ENCODE results near the gene CDK5.

CDK5 gene

DNA sequence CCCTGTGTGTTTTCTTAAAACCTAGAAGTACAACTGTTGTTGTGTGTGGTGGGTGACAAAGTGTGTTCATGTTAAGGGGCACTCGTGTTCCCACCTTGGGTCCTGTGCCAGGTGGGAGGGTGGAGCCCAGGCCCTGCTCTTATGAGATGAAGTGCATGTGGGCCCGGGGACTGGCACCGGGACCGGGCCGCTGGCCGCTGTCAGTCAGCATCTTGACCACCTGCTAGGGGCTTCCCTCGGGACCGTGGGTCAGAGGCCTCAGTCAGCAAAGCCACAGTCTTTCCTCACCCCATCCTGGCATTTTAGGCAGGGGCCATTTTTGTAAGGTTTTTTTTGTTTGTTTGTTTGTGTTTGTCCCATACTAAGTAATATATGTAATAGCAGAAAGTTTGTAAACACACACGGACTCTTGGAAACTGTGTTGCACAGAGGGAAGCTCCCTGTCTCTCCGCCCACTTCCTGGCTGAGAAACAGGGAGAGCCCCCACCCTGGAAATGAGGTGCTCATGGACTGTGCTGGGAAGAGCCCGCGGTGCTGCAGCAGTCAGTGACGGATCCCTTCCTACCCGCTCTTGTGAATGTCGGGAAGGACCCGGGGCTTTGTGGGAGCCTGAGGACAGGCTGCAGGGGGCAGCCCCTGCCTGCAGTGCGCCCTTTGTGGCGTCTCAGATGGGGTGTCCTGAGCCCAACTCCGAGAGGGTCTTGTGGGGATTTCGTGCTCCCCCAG, 42.0 kb upstream of the CDK5 start:
- H3K9me2 ChIP-seq (replicated peaks; ENCODE audit: insufficient read depth, low read length) = no peaks in the 10 kb centered on the region
- H3K27ac ChIP-seq (ENCODE audit: low read depth, low read length) = no peak overlapping the region
- no peaks in the 10 kb centered on the region for H3K79me2 ChIP-seq (ENCODE audit: insufficient read depth, low read length)
- H3K9me3 ChIP-seq (ENCODE audit: insufficient read depth, low read length) = no peaks in the 10 kb centered on the region
- H3K36me3 ChIP-seq (ENCODE audit: low read length) = no peaks in the 10 kb centered on the region
- no peak overlapping the region for H3K4me3 ChIP-seq (ENCODE audit: insufficient read depth, low read length, poor library complexity, severe bottlenecking)
- H3F3A ChIP-seq (ENCODE audit: insufficient read depth) = no peaks in the 10 kb centered on the region
- no peaks in the 10 kb centered on the region for H3K27me3 ChIP-seq (ENCODE audit: low read length)
- TF ChIP-seq, protein P1, sequence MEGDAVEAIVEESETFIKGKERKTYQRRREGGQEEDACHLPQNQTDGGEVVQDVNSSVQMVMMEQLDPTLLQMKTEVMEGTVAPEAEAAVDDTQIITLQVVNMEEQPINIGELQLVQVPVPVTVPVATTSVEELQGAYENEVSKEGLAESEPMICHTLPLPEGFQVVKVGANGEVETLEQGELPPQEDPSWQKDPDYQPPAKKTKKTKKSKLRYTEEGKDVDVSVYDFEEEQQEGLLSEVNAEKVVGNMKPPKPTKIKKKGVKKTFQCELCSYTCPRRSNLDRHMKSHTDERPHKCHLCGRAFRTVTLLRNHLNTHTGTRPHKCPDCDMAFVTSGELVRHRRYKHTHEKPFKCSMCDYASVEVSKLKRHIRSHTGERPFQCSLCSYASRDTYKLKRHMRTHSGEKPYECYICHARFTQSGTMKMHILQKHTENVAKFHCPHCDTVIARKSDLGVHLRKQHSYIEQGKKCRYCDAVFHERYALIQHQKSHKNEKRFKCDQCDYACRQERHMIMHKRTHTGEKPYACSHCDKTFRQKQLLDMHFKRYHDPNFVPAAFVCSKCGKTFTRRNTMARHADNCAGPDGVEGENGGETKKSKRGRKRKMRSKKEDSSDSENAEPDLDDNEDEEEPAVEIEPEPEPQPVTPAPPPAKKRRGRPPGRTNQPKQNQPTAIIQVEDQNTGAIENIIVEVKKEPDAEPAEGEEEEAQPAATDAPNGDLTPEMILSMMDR (IDR thresholded peaks at IDR 0.05; ENCODE audit: insufficient read depth, low read length, poor library complexity, severe bottlenecking) = no peak
- TF ChIP-seq EZH2phosphoT487 (conservative IDR thresholded peaks at IDR 0.05; ENCODE audit: low read length) = no peak
- no peak overlapping the region for H2AFZ ChIP-seq (ENCODE audit: low read depth, low read length, severe bottlenecking)
- no peak overlapping the region for H3K9ac ChIP-seq (ENCODE audit: low read length)
- H3K4me2 ChIP-seq (ENCODE audit: low read depth, low read length, poor library complexity, severe bottlenecking) = no peak overlapping the region
- H4K20me1 ChIP-seq (ENCODE audit: low read depth, low read length) = no peaks in the 10 kb centered on the region

DNA sequence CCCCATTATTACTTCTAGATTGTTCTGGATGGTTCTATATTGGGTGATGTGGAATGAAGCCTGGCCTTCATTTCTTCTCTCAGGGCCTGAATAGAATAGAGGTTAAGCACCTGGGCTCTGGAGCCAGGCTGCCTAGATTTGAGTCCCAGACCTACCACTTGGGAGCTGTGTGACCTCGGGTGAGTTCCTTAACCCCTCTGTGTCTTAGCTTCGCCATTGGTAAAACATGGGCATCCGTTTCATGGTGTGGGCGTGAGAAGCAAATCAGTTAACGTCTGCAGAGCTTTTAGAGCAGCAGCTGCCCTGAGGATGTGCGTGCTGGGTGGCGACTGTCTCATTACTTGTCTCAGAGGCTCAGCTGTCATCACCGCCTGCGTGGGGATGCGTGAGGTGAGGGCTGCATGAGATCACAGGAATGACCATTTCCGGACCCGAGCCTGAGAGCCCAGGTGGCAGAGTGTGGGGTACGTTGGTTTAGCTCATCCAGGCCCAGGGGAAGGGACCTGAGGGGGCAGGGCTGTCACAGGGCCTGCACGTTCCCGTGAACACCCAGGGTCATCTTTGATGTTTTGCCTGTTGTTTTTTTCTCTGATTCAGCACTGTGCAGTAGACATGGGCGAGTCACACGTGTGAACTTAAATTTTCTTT, 38.3 kb upstream of the CDK5 start:
- Histone ChIP-seq H3K27me3 (ENCODE audit: low read length) (no peaks in the 10 kb centered on the region), H3K9ac (ENCODE audit: low read length) (no peak overlapping the region), H3K4me2 (ENCODE audit: low read depth, low read length, poor library complexity, severe bottlenecking) (no peak overlapping the region)

DNA sequence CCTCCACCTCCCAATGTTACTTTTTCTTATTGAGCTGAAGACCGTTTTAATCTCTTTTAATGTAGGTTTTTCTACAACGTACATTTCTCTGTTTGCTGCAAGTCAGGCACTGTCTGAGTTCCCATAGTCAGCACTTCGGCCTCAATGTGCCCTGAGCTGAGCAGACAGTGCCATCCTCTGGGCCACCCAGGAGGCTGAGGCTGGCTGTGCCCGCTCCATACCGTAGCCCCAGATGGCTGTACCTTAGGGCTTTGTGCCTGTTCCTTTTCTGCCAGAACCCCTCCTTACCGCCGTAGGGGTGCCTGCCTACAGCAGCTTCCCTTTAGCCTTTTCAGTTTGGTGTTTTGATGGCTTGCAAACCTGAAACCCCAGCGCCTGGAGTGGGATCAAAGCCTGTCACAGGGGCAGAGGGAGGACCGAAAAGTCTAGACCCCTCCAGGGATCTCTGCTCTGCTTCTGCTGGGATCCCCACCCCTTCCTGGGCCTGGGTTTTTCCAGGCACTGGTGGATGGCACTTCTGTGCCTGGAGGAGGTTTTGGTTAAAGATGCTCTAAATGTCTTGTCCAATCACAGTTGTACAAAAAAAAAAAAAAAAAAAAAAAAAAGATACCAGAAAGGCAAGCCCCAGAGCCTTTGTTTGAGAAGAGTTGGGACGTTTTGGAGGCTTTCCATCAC, 37.6 kb upstream of the CDK5 start:
- H2AFZ ChIP-seq (ENCODE audit: low read depth, low read length, severe bottlenecking) = no peak overlapping the region
- no peaks in the 10 kb centered on the region for H3K27me3 ChIP-seq (ENCODE audit: low read length)
- no peak for TF ChIP-seq EZH2phosphoT487 (conservative IDR thresholded peaks at IDR 0.05; ENCODE audit: low read length)
- TF ChIP-seq, protein P1 (IDR thresholded peaks at IDR 0.05; ENCODE audit: insufficient read depth, low read length, poor library complexity, severe bottlenecking) = no peak
- H3K9me2 ChIP-seq (replicated peaks; ENCODE audit: insufficient read depth, low read length) = no peaks in the 10 kb centered on the region
- H3F3A ChIP-seq (ENCODE audit: insufficient read depth) = no peaks in the 10 kb centered on the region
- H3K9me3 ChIP-seq (ENCODE audit: insufficient read depth, low read length) = no peaks in the 10 kb centered on the region
- no peak overlapping the region for H3K4me3 ChIP-seq (ENCODE audit: insufficient read depth, low read length, poor library complexity, severe bottlenecking)
- H3K27ac ChIP-seq (ENCODE audit: low read depth, low read length) = no peak overlapping the region
- H4K20me1 ChIP-seq (ENCODE audit: low read depth, low read length) = no peaks in the 10 kb centered on the region
- H3K79me2 ChIP-seq (ENCODE audit: insufficient read depth, low read length) = no peaks in the 10 kb centered on the region
- H3K9ac ChIP-seq (ENCODE audit: low read length) = no peak overlapping the region
- no peaks in the 10 kb centered on the region for H3K36me3 ChIP-seq (ENCODE audit: low read length)
- H3K4me2 ChIP-seq (ENCODE audit: low read depth, low read length, poor library complexity, severe bottlenecking) = no peak overlapping the region

More for the DNA sequence above, 38.3 kb upstream of the CDK5 start:
- TF ChIP-seq EZH2phosphoT487 (conservative IDR thresholded peaks at IDR 0.05; ENCODE audit: low read length) = no peak
- TF ChIP-seq, protein P1 (IDR thresholded peaks at IDR 0.05; ENCODE audit: insufficient read depth, low read length, poor library complexity, severe bottlenecking) = no peak
- Histone ChIP-seq H3F3A (ENCODE audit: insufficient read depth) (no peaks in the 10 kb centered on the region), H3K27ac (ENCODE audit: low read depth, low read length) (no peak overlapping the region), H3K4me3 (ENCODE audit: insufficient read depth, low read length, poor library complexity, severe bottlenecking) (no peak overlapping the region), H2AFZ (ENCODE audit: low read depth, low read length, severe bottlenecking) (no peak overlapping the region), H3K9me2 (replicated peaks; ENCODE audit: insufficient read depth, low read length) (no peaks in the 10 kb centered on the region), H3K9me3 (ENCODE audit: insufficient read depth, low read length) (no peaks in the 10 kb centered on the region), H3K79me2 (ENCODE audit: insufficient read depth, low read length) (no peaks in the 10 kb centered on the region), H3K36me3 (ENCODE audit: low read length) (no peaks in the 10 kb centered on the region), H4K20me1 (ENCODE audit: low read depth, low read length) (no peaks in the 10 kb centered on the region)
